Activated naive CD4-positive, alpha-beta T cell treated with anti-CD3 and anti-CD28 coated beads, Interleukin-2, amount 10 ng/mL, durations not matched to agents 7 days and 5 days (primary cell): ENCODE results near the gene UNC5A.
"Not testable (repeated sequence)": the region's sequence is repeated elsewhere in the genome, so short reads cannot be mapped to it uniquely, and the experiment has no call there.

Source experiments
- CTCF ChIA-PET: fragments of 350-600 bp; sonication (Branson Sonifier 250); formaldehyde crosslinking; loops from one replicate; lab custom pipeline; 2021; ENCODE audit warnings: antibody characterized with exemption; lab: Charles Lee
- DNase-seq: peaks from one replicate; pipeline ENCODE4 v3.0.0-alpha.2; 2020
- H3K27ac Mint-ChIP-seq: one replicate; pipeline ENCODE4 v1.8.0; 2021; ENCODE audit warnings: mild to moderate bottlenecking, moderate library complexity, mixed read lengths
- H3K27me3 Mint-ChIP-seq: one replicate; pipeline ENCODE4 v1.8.0; 2021; ENCODE audit warnings: mild to moderate bottlenecking, mixed read lengths
- H3K36me3 Mint-ChIP-seq: one replicate; pipeline ENCODE4 v1.8.0; 2021; ENCODE audit warnings: mixed read lengths
- H3K4me1 Mint-ChIP-seq: one replicate; pipeline ENCODE4 v1.8.0; 2021; ENCODE audit warnings: mixed read lengths
- H3K4me3 Mint-ChIP-seq: one replicate; pipeline ENCODE4 v1.8.0; 2021; ENCODE audit warnings: mild to moderate bottlenecking, moderate library complexity, mixed read lengths
- H3K9me3 Mint-ChIP-seq: one replicate; pipeline ENCODE4 v1.8.0; 2021; ENCODE audit warnings: mixed read lengths

The UNC5A gene

DNA sequence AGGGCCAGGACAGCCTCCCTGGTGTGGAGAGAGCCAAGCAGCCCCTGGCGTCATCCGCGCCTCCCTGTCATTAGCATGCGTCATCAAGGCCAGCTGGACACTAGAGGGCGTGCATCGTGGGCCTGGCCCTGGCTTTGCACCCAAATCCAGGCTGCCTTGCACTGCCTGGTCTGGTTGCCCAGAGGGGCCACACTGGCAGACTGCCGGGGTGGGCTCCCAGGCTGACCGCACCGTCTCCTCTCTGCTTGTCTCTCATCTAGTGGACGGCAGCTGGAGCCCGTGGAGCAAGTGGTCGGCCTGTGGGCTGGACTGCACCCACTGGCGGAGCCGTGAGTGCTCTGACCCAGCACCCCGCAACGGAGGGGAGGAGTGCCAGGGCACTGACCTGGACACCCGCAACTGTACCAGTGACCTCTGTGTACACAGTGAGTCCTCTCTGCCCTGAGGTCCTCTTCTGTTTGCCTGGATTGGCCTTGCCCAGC, 59.8 kb downstream of the UNC5A start:
- Mint-ChIP-seq H3K36me3 (no peaks in the 10 kb centered on the region), H3K4me1 (no peaks in the 10 kb centered on the region), H3K27ac (peak overlapping the region; percentile 14), H3K4me3 (no peak overlapping the region), H3K27me3 (peaks cover 57% of the 10 kb centered on the region), H3K9me3 (peaks cover 7% of the 10 kb centered on the region)
- CTCF ChIA-PET, result no interaction called here
- no peak for DNase-seq

DNA sequence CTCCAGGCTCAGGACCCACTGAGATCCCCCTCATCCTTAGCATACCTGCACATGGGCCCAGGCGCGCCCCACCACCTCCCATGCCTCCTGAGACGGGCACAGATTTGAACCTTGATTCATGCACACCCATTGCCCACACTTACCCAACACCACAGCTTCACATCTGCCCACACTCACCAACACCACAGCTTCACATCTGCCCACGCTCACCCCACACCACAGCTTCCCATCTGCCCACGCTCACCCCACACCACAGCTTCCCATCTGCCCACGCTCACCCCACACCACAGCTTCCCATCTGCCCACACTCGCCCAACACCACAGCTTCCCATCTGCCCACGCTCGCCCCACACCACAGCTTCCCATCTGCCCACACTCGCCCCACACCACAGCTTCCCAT, 60.3 kb downstream of the UNC5A start:
- H3K9me3 Mint-ChIP-seq, H3K36me3 Mint-ChIP-seq, CTCF ChIA-PET, H3K4me1 Mint-ChIP-seq, H3K27ac Mint-ChIP-seq, DNase-seq, H3K4me3 Mint-ChIP-seq: not testable (repeated sequence)
- H3K27me3 Mint-ChIP-seq, result peaks cover 57% of the 10 kb centered on the region

DNA sequence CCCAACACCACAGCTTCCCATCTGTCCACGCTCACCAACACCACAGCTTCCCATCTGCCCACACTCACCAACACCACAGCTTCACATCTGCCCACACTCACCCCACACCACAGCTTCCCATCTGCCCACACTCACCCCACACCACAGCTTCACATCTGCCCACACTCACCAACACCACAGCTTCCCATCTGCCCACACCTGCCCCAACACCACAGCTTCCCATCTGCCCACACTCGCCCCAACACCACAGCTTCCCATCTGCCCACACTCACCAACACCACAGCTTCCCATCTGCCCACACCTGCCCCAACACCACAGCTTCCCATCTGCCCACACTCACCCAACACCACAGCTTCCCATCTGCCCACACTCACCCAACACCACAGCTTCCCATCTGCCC, 62.2 kb downstream of the UNC5A start:
- CTCF ChIA-PET, H3K27ac Mint-ChIP-seq, H3K9me3 Mint-ChIP-seq, DNase-seq, H3K36me3 Mint-ChIP-seq, H3K4me1 Mint-ChIP-seq, H3K4me3 Mint-ChIP-seq: not testable (repeated sequence)
- peaks cover 57% of the 10 kb centered on the region for H3K27me3 Mint-ChIP-seq

DNA sequence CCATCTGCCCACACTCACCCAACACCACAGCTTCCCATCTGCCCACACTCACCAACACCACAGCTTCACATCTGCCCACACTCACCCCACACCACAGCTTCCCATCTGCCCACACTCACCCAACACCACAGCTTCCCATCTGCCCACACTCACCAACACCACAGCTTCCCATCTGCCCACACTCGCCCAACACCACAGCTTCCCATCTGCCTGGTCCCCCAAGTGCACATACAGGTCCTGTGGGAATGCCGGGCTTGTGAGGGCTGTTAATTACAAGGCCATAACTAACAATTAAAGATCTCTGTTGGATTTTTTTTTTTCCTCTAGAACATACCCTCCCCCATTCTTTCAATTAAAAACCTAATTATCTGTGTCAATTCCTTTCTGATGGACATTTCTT, 62.7 kb downstream of the UNC5A start:
- H3K4me3 Mint-ChIP-seq, DNase-seq, H3K27ac Mint-ChIP-seq, CTCF ChIA-PET, H3K36me3 Mint-ChIP-seq, H3K4me1 Mint-ChIP-seq, H3K9me3 Mint-ChIP-seq: not testable (repeated sequence)
- H3K27me3 Mint-ChIP-seq, result peaks cover 57% of the 10 kb centered on the region

DNA sequence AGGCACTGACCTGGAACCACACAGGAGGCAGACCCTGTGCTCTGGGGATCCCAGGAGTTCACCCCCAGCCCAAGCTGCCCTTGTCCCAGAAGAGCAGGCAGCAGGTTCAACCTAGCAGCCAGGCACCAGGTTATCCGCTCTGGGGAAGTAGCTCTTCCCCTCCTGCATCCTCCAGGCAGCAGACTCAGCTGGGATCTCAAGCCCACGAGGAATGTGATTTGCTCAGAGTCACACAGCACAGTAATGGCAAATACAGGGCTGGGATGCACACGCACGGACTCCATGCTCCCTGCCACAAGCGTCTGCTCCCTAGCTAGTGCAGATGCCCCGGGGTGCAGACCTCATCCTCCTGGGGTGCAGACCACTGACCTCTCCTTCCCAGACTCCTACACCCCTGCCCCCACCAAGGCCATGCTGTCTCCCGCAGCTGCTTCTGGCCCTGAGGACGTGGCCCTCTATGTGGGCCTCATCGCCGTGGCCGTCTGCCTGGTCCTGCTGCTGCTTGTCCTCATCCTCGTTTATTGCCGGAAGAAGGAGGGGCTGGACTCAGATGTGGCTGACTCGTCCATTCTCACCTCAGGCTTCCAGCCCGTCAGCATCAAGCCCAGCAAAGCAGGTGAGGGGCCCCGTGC, 63.3 kb downstream of the UNC5A start:
- Mint-ChIP-seq H3K4me3 (no peak overlapping the region), H3K4me1 (peaks cover 2% of the 10 kb centered on the region), H3K27me3 (peaks cover 58% of the 10 kb centered on the region), H3K36me3 (no peaks in the 10 kb centered on the region), H3K27ac (no peak overlapping the region), H3K9me3 (peaks cover 7% of the 10 kb centered on the region)
- DNase-seq, result no peak
- CTCF ChIA-PET, result no interaction called here

DNA sequence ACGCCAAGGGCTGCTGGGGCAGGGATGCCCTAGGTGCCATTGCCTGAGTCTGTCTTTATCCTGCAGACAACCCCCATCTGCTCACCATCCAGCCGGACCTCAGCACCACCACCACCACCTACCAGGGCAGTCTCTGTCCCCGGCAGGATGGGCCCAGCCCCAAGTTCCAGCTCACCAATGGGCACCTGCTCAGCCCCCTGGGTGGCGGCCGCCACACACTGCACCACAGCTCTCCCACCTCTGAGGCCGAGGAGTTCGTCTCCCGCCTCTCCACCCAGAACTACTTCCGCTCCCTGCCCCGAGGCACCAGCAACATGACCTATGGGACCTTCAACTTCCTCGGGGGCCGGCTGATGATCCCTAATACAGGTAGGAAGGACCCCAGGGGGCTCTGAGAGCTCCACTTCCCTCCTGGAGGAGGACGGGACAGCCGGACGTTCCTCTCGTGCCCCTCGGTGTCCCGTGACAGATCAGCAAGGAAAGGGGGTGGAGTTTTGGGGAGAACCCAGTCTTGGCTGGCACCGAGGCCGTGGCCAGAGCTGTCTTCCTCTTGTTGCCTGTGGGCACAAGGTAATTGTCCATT, 63.9 kb downstream of the UNC5A start:
- Mint-ChIP-seq H3K27ac (no peak overlapping the region), H3K27me3 (peaks cover 54% of the 10 kb centered on the region), H3K36me3 (no peaks in the 10 kb centered on the region), H3K4me1 (peaks cover 2% of the 10 kb centered on the region), H3K4me3 (no peak overlapping the region), H3K9me3 (peaks cover 7% of the 10 kb centered on the region)
- DNase-seq, result no peak
- CTCF ChIA-PET, result interaction anchor here (3.5 kb wide), 1 partner anchor 213 kb away, joined by 8 read pairs; no protein-coding TSS in a partner anchor

DNA sequence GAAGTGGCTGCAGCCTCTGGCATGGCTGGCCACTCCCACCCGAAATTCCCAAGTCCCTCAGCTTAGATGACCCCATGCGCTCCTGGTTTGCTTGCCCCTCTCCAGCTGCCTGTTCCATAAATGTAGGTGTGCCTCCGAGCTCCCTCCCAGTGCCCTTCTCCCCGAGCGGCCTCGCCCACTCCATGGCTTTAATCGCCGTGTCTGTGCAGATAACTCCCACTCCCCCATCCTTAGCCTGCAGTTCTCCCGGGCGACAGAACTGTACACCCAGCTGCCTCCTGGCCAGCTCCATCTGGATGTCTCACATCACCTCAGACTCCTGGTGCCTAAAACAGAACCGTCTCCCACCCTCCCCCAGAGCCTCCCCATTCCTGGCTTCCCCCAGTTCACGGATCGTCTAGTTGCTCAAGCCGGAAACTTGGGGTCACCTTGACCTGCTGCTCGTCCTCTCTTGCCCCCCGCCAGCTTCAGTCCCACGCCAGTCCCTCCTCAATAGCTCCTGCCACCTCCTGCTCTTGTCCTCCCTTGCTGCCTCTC, 64.7 kb downstream of the UNC5A start:
- H3K27ac Mint-ChIP-seq, result no peak overlapping the region
- H3K27me3 Mint-ChIP-seq, result peaks cover 57% of the 10 kb centered on the region
- no peaks in the 10 kb centered on the region for H3K36me3 Mint-ChIP-seq
- no peak for DNase-seq
- peaks cover 2% of the 10 kb centered on the region for H3K4me1 Mint-ChIP-seq
- no peak overlapping the region for H3K4me3 Mint-ChIP-seq
- CTCF ChIA-PET, result interaction anchor here (3.5 kb wide), 1 partner anchor 214 kb away, joined by 8 read pairs; no protein-coding TSS in a partner anchor
- peaks cover 7% of the 10 kb centered on the region for H3K9me3 Mint-ChIP-seq

DNA sequence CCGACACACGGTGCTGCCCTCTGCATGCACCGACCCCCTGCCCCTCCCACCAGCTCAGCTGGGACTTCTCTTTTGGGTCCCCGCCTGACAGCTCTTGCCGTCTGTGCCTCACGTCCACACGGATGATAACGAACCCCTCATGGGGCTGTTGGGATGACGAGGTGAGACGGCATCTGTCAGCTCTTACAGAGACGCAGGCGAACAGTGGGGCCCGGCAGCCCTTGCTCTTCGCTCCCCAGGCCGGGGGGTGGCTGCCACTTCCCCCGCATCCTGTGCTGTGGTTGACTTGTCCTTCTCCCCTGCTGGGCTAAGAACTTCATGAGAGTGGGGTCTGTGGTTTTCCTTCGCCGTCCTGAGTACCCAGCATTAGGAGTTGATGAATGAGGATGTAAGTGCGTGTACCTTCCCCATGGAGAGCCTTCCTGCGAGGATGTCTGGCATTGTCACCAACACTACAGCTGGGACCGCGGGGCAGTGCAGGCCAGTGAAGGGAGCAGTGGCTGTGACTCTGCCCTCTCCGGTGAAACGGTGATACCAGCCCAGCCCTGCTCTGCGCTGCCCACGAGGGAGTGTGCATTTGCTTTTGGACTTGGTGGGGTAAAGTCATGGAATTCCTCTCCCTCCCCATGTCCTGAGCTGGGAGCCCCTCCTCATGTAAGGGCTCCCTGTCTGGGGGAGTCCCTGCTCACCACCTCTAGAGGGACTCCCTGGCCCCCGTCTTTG, 65.6 kb downstream of the UNC5A start:
- H3K4me3 Mint-ChIP-seq, result no peak overlapping the region
- peaks cover 3% of the 10 kb centered on the region for H3K9me3 Mint-ChIP-seq
- no peaks in the 10 kb centered on the region for H3K36me3 Mint-ChIP-seq
- no peak for DNase-seq
- CTCF ChIA-PET, result interaction anchor here (3.5 kb wide), 1 partner anchor 215 kb away, joined by 8 read pairs; no protein-coding TSS in a partner anchor
- H3K27ac Mint-ChIP-seq, result no peak overlapping the region
- H3K4me1 Mint-ChIP-seq, result peaks cover 2% of the 10 kb centered on the region
- peaks cover 53% of the 10 kb centered on the region for H3K27me3 Mint-ChIP-seq

DNA sequence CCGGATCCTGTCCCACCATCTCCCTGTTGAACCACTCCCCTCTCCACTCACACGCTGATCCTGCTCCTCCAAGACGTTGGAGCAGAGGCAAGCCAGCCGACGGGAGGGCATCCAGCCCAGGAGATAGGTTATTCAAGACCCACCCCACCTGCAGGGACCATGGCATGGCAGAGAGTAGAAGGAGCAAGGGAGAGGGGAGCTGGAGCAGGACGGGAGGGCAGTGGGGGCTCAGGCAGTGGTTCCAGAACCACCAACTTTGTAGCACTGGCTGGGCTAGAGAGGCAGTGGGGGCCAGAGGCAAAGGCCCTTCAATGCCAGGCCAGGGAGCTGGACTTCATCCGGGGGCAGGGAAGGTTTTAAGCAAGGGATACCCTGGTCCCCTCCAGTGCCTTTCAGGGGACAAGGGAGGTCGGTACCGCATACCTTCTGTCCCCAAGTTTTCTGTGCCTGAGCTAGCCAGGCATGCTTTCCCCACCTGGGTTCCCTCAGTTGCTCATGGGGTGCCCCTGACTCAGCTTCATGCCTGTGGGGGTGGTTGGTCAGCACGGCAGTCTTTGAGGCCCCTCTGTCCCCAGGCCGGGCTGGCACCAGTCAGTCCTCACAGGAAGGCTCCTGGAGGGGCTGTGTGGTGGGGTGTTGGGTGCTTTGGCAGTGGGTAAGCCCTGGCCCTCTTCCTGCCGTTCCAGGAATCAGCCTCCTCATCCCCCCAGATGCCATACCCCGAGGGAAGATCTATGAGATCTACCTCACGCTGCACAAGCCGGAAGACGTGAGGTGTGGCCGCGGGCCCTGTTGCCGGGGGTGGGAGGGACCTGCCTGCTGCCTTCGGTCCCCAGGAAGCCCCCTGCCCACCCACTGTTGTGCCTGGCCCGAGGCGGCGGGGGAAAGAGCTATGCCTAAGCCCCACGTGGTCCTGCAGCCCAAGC, 66.4 kb downstream of the UNC5A start:
- no peak for DNase-seq
- CTCF ChIA-PET, result interaction anchor here (3.5 kb wide), 1 partner anchor 216 kb away, joined by 8 read pairs; no protein-coding TSS in a partner anchor
- peaks cover 53% of the 10 kb centered on the region for H3K27me3 Mint-ChIP-seq
- no peak overlapping the region for H3K4me3 Mint-ChIP-seq
- no peaks in the 10 kb centered on the region for H3K36me3 Mint-ChIP-seq
- H3K9me3 Mint-ChIP-seq, result peaks cover 3% of the 10 kb centered on the region
- no peak overlapping the region for H3K27ac Mint-ChIP-seq
- H3K4me1 Mint-ChIP-seq, result peaks cover 2% of the 10 kb centered on the region

DNA sequence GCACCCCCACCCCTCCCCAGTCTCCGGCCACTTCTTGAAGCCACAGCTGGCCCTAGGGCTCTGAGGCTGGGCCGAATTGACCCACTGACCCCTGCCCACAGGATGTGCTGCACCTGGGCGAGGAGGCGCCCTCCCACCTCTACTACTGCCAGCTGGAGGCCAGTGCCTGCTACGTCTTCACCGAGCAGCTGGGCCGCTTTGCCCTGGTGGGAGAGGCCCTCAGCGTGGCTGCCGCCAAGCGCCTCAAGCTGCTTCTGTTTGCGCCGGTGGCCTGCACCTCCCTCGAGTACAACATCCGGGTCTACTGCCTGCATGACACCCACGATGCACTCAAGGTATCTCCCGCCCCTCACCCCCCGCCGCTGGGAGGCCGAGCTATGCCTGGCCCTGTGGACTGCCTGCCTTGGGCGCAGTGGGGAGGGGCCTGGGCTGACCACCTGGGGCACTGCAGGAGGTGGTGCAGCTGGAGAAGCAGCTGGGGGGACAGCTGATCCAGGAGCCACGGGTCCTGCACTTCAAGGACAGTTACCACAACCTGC, 67.5 kb downstream of the UNC5A start:
- H3K4me1 Mint-ChIP-seq, result peaks cover 2% of the 10 kb centered on the region
- H3K9me3 Mint-ChIP-seq, result peaks cover 3% of the 10 kb centered on the region

DNA sequence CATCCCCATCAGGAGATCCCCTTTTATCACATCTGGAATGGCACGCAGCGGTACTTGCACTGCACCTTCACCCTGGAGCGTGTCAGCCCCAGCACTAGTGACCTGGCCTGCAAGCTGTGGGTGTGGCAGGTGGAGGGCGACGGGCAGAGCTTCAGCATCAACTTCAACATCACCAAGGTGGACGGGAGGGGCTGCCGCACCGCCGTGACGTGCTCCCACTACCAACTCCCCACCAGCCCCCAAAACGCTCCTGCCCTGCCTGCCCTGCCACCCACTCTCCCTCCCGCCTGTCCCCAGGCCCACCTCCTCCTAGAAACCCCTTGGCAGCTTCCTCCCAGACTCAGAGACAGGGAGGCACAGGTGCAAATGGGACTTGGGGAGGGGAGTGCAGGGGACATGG, 68.1 kb downstream of the UNC5A start:
- H3K4me3 Mint-ChIP-seq, result no peak overlapping the region
- H3K27ac Mint-ChIP-seq, result no peak overlapping the region
- peaks cover 2% of the 10 kb centered on the region for H3K4me1 Mint-ChIP-seq
- no peaks in the 10 kb centered on the region for H3K9me3 Mint-ChIP-seq
- no peaks in the 10 kb centered on the region for H3K36me3 Mint-ChIP-seq
- DNase-seq, result no peak
- CTCF ChIA-PET, result no interaction called here
- peaks cover 56% of the 10 kb centered on the region for H3K27me3 Mint-ChIP-seq

More for the DNA sequence above, 67.5 kb downstream of the UNC5A start:
- Mint-ChIP-seq H3K4me3 (no peak overlapping the region), H3K27me3 (peaks cover 57% of the 10 kb centered on the region), H3K27ac (no peak overlapping the region), H3K36me3 (no peaks in the 10 kb centered on the region)
- DNase-seq, result no peak
- CTCF ChIA-PET, result no interaction called here

DNA sequence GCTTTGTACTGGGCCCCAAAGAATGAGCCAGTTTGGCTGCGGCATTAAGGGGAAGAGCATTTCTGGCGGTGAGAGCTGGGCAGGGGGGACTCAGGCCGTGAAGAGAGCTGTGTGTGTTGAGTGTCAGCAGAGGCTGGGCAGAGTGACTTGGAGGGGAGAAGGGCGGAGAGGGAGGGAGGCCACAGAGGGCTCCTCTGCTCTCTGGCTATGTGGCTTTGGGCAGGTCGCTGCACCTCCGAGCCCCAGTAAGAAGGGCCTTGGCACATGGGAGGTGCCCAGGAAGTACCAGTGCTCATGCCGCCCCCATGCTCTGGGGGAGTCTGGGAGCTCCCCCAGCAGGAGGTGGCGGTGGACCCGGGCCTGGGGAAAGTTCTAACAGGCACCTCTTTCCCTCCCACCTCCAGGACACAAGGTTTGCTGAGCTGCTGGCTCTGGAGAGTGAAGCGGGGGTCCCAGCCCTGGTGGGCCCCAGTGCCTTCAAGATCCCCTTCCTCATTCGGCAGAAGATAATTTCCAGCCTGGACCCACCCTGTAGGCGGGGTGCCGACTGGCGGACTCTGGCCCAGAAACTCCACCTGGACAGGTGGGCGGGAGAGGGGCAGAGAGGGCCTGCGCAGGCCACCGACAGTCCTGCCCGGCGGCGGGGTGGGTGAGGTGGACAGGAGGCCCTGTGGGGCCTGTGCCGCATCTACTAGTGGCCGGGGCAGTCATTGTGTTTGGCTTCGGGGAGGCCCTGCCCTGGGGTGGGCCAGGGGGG, 68.7 kb downstream of the UNC5A start:
- CTCF ChIA-PET, result no interaction called here
- Mint-ChIP-seq H3K4me1 (peaks cover 2% of the 10 kb centered on the region), H3K36me3 (no peaks in the 10 kb centered on the region), H3K27me3 (peaks cover 49% of the 10 kb centered on the region), H3K27ac (no peak overlapping the region), H3K9me3 (no peaks in the 10 kb centered on the region), H3K4me3 (no peak overlapping the region)
- no peak for DNase-seq
